Mammary epithelial cell (primary cell): ENCODE measurements around the gene NF1.

Experiments used
- EZH2 ChIP-seq: IDR thresholded peaks from 2 replicates; pipeline ENCODE4 v1.6.1; 2012; ENCODE audit warnings: low read length, inconsistent platforms, borderline replicate concordance
- TF ChIP-seq, protein P1 (sequence below), 2 donors: IDR thresholded peaks in 1 of 2; conservative IDR thresholded peaks in 1 of 2; 2 replicates each; pipeline ENCODE4 v1.5.1; 2011 to 2012; ENCODE audit warnings: inconsistent platforms in 2 of 2, low read length in 2 of 2, mild to moderate bottlenecking in 2 of 2, control low read depth in 1 of 2, low read depth in 1 of 2; ENCODE audit not compliant: insufficient read depth in 1 of 2; ENCODE audit errors: extremely low read depth in 1 of 2

DNA sequence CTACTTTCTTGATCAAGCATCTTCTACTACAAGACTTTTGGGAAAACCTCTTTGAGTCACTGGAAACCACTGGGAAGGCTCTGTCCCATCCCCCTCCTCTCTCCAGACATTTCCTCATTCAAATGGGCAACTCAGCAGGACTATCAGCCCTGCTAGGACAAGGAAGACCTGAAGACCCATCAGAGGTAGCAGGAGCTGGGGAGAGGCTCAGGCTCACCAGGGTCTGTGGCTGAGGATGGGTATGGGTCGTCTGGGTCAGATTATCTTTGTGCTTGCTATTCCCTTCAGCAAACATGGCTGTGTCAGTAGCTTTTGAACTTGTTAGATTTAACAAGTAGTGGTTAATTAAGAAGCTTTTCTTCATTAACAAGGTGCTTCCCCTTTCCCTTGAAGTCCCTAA, 15.0 kb upstream of the NF1 start:
- TF ChIP-seq, protein P1, sequence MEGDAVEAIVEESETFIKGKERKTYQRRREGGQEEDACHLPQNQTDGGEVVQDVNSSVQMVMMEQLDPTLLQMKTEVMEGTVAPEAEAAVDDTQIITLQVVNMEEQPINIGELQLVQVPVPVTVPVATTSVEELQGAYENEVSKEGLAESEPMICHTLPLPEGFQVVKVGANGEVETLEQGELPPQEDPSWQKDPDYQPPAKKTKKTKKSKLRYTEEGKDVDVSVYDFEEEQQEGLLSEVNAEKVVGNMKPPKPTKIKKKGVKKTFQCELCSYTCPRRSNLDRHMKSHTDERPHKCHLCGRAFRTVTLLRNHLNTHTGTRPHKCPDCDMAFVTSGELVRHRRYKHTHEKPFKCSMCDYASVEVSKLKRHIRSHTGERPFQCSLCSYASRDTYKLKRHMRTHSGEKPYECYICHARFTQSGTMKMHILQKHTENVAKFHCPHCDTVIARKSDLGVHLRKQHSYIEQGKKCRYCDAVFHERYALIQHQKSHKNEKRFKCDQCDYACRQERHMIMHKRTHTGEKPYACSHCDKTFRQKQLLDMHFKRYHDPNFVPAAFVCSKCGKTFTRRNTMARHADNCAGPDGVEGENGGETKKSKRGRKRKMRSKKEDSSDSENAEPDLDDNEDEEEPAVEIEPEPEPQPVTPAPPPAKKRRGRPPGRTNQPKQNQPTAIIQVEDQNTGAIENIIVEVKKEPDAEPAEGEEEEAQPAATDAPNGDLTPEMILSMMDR (conservative IDR thresholded peaks at IDR 0.05 in 1 of 2, IDR thresholded peaks at IDR 0.05 in 1 of 2; ENCODE audit: extremely low read depth in 1 of 2, insufficient read depth in 1 of 2, low read depth in 1 of 2, low read length in 2 of 2), result no peak
- no peak for TF ChIP-seq EZH2
